Activated T-helper 1 cell treated with anti-CD3 and anti-CD28 coated beads, Interleukin-12 subunit alpha, Interleukin-12 subunit beta, Interleukin-2, Interleukin-4 antibody, amounts not matched to agents 30 ng/mL and 10 ng/mL and 1 ng/mL, durations not matched to agents 14 hours and 24 hours and 36 hours (primary cell): Measurements from ENCODE around the gene MAPT. TPM values are rescaled to one million over a fixed set of nuclear protein-coding genes. Genes with fewer than 3 reads are reported as not detected.
"Not testable (repeated sequence)": the region's sequence is repeated elsewhere in the genome, so short reads cannot be mapped to it uniquely, and the experiment has no call there.

Experiments
- DNase-seq: peaks from one replicate; pipeline ENCODE4 v3.0.0; 2021; ENCODE audit warnings: low spot score
- H3K27ac Mint-ChIP-seq: one replicate; pipeline ENCODE4 v1.8.0; 2021; ENCODE audit warnings: mild to moderate bottlenecking, mixed read lengths
- H3K27me3 Mint-ChIP-seq: one replicate; pipeline ENCODE4 v1.8.0; 2022; ENCODE audit warnings: mild to moderate bottlenecking, moderate library complexity, mixed read lengths; ENCODE audit not compliant: insufficient read depth
- H3K36me3 Mint-ChIP-seq: one replicate; pipeline ENCODE4 v1.8.0; 2021; ENCODE audit warnings: low read depth, mixed read lengths
- H3K4me1 Mint-ChIP-seq: one replicate; pipeline ENCODE4 v1.8.0; 2021; ENCODE audit warnings: low read depth, mixed read lengths
- H3K4me3 Mint-ChIP-seq: one replicate; pipeline ENCODE4 v1.8.0; 2021; ENCODE audit warnings: mild to moderate bottlenecking, moderate library complexity, mixed read lengths
- H3K9me3 Mint-ChIP-seq: one replicate; pipeline ENCODE4 v1.8.0; 2021; ENCODE audit warnings: mixed read lengths
- intact Hi-C: fragments of 100-400 bp; cut with micrococcal nuclease; formaldehyde crosslinking; loops from one replicate; pipeline ENCODE4 v1.15.1; 2024
- total RNA-seq: library from RNA; stranded (reverse); gene quantifications from 2 replicates; pipeline ENCODE4 v1.2.3, GENCODE V29; 2022

The MAPT gene
- total RNA-seq, 1 donor from 2014 or later, result 1.1 TPM

DNA sequence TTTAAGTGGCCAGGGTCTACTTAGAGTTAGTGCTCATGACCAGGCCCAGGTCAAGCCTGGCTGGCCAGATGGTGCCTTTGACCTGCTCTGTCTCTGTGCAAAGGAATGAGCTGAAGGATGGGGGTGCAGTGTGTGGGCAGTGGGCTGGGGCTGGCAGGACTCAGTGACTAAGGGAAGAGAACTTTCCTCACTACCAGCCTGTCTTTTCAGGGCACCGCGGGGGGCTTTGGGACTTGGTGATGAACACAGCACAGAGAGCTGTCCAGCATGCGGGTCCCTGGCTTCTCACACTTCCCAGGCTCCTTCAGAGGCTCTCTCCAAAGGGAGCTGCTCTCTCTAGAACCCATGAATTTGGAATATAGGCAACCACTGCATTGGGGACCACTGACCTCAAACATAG is 61.7 kb downstream of the MAPT start:
- intact Hi-C loops, result no loop called here
- Mint-ChIP-seq H3K27me3 (peaks cover 20% of the 10 kb centered on the region), H3K27ac (no peak overlapping the region), H3K9me3 (no peaks in the 10 kb centered on the region), H3K4me3 (no peak overlapping the region), H3K36me3 (no peaks in the 10 kb centered on the region), H3K4me1 (no peaks in the 10 kb centered on the region)
- DNase-seq, result no peak

DNA sequence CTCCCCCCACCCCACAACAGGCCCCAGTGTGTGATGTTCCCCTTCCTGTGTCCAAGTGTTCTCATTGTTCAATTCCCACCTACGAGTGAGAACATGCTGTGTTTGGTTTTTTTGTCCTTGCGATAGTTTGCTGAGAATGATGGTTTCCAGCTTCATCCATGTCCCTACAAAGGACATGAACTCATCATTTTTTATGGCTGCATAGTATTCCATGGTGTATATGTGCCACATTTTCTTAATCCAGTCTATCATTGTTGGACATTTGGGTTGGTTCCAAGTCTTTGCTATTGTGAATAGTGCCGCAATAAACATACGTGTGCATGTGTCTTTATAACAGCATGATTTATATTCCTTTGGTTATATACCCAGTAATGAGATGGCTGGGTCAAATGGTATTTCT is 62.4 kb downstream of the MAPT start:
- DNase-seq, H3K36me3 Mint-ChIP-seq, H3K9me3 Mint-ChIP-seq, H3K4me1 Mint-ChIP-seq, H3K4me3 Mint-ChIP-seq, H3K27ac Mint-ChIP-seq, intact Hi-C loops: not testable (repeated sequence)
- H3K27me3 Mint-ChIP-seq, result peaks cover 14% of the 10 kb centered on the region

DNA sequence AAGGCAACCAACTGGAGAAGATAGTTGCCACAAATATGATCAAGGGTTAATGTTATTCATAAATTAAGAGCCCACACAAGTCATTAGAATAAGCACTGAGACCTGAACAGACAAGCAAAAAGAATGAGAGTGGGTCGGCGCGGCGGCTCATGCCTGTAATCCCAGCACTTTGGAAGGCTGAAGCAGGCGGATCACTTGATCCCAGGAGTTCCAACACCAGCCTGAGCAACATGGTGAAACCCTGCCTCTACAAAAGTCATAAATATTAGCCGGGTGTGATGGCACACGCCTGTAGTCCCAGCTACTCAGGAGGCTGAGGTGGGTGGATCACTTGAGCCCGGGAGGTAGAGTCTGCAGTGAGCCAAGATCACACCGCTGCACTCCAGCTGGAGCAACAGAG is 64.0 kb downstream of the MAPT start:
- Mint-ChIP-seq H3K4me1 (no peaks in the 10 kb centered on the region), H3K4me3 (no peak overlapping the region), H3K36me3 (no peaks in the 10 kb centered on the region), H3K9me3 (no peaks in the 10 kb centered on the region), H3K27ac (no peak overlapping the region), H3K27me3 (peaks cover 9% of the 10 kb centered on the region)
- intact Hi-C loops, result no loop called here
- DNase-seq, result no peak

DNA sequence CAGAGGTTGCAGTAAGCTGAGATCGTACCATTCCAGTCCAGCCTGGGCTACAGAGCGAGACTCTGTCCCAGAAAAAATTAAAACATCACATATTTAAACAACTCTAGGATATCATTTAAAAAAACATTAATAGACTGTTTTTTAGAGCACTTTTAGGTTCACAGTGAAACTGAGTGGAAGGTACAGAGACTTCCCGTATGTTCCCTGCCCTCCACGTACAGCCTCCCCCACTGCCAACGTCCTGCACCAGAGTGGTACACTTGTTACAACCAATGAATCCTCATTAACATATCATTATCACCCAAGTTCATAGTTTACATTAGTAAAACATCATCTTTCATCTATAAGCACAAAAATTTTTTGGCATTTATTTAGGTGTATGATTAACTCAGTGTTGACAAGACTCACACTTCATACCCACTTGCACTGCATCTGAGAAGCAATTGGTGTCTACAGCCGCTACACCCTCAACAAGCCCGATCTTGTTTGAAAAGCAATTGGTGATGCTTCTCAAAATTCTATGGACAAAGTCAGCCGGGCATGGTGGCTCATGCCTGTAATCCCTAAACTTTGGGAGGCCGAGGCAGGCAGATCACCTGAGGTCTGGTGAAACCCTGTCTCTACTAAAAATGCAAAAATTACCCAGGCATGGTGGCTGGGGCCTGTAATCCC is 64.8 kb downstream of the MAPT start:
- H3K36me3 Mint-ChIP-seq, result no peaks in the 10 kb centered on the region
- no peak overlapping the region for H3K4me3 Mint-ChIP-seq
- no peaks in the 10 kb centered on the region for H3K4me1 Mint-ChIP-seq
- peaks cover 9% of the 10 kb centered on the region for H3K27me3 Mint-ChIP-seq
- intact Hi-C loops, result no loop called here
- no peak for DNase-seq
- H3K9me3 Mint-ChIP-seq, result no peaks in the 10 kb centered on the region
- no peak overlapping the region for H3K27ac Mint-ChIP-seq

DNA sequence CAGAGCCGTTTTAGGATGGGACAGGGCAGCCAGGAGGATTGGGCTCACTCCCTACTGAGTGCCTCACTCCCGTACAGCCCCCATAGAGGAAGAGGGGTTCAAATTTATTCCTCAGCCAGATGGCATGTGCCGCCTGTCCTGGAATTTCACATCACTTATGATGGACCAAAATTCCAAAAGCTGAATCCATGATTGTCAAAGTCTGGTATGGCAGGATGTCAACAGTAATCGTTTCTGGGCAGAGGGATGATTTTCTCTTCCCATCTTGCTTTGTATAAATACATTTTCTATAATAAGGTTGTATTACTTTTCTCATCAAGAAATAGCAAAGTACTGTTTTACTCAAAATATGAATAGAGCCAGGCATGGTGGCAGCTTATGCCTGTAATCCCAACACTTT is 66.0 kb downstream of the MAPT start:
- Mint-ChIP-seq H3K4me1 (no peaks in the 10 kb centered on the region), H3K27me3 (peaks cover 9% of the 10 kb centered on the region), H3K36me3 (no peaks in the 10 kb centered on the region), H3K27ac (no peak overlapping the region), H3K4me3 (no peak overlapping the region), H3K9me3 (no peaks in the 10 kb centered on the region)
- intact Hi-C loops, result no loop called here
- DNase-seq, result no peak

DNA sequence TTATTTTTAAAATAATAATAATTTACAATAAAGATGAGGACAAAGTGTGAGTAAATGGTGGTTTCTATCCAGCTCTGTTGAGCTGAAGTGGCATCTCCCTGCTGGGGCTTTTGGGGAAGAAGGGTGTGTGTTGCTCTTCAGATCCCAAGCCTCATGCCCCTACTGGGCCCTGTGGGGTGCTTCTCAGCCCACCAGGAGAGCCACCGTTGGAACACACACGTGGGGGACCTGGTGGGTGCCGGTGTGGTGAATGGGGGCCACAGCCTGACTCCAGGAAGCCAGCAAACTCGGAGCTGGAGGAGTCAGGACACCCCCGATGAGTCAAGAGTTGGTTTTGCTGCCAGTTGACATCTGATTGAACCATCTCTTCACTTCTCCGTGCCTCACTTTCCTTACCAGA is 66.9 kb downstream of the MAPT start:
- Mint-ChIP-seq H3K4me3 (no peak overlapping the region), H3K27me3 (peaks cover 9% of the 10 kb centered on the region), H3K4me1 (no peaks in the 10 kb centered on the region), H3K27ac (no peak overlapping the region), H3K36me3 (no peaks in the 10 kb centered on the region), H3K9me3 (no peaks in the 10 kb centered on the region)
- no peak for DNase-seq
- intact Hi-C loops, result no loop called here

DNA sequence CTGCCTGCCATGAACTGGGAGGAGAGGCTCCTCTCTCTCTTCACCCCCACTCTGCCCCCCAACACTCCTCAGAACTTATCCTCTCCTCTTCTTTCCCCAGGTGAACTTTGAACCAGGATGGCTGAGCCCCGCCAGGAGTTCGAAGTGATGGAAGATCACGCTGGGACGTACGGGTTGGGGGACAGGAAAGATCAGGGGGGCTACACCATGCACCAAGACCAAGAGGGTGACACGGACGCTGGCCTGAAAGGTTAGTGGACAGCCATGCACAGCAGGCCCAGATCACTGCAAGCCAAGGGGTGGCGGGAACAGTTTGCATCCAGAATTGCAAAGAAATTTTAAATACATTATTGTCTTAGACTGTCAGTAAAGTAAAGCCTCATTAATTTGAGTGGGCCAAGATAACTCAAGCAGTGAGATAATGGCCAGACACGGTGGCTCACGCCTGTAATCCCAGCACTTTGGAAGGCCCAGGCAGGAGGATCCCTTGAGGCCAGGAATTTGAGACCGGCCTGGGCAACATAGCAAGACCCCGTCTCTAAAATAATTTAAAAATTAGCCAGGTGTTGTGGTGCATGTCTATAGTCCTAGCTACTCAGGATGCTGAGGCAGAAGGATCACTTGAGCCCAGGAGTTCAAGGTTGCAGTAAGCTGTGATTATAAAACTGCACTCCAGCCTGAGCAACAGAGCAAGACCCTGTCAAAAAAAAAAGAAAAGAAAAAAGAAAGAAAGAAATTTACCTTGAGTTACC is 68.0 kb downstream of the MAPT start:
- Mint-ChIP-seq H3K27ac (no peak overlapping the region), H3K4me3 (no peak overlapping the region), H3K4me1 (no peaks in the 10 kb centered on the region), H3K36me3 (no peaks in the 10 kb centered on the region), H3K27me3 (peaks cover 11% of the 10 kb centered on the region), H3K9me3 (no peaks in the 10 kb centered on the region)
- intact Hi-C loops, result no loop called here
- DNase-seq, result no peak

DNA sequence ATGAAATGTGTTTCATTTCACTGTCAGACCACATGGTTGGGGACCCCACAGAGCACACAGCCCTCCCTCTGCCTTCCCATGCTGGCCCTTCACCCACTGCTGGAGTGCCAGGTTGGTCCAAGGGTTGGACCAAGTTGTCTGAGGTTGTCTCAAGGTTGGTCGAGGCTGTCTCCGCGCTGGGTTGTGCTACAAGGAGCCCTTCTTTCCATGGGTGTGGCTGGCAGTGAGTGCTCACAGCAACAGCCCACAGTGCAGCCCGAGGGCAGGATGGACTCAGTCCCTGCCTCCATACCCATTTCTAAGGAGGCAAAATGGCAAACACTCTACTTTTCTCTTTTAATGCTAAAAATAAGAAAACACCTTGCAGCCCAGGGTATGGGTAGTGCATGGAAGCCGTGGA is 68.9 kb downstream of the MAPT start:
- Mint-ChIP-seq H3K27ac (no peak overlapping the region), H3K4me3 (no peak overlapping the region), H3K9me3 (no peaks in the 10 kb centered on the region), H3K36me3 (no peaks in the 10 kb centered on the region), H3K27me3 (peaks cover 14% of the 10 kb centered on the region), H3K4me1 (no peaks in the 10 kb centered on the region)
- intact Hi-C loops, result no loop called here
- no peak for DNase-seq

DNA sequence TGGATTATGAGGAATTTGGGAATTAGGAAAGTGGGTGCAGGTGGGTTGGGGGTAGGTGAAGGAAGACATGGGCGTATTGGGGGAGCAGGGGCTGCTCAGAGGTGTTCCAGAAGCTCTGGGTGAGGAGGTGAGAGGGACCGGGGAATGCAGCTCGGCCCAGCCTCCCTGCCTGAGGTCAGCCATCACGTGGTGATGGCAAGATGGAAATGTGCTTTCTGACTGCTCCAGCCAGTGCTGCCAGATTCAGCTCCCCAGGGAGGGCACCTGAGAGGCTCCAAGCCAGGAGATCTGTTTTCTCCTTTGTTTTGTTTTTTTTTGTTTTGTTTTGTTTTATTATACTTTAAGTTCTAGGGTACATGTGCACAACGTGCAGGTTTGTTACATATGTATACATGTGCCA is 69.5 kb downstream of the MAPT start:
- intact Hi-C loops, result no loop called here
- peaks cover 13% of the 10 kb centered on the region for H3K27me3 Mint-ChIP-seq
- H3K4me1 Mint-ChIP-seq, result no peaks in the 10 kb centered on the region
- no peak overlapping the region for H3K27ac Mint-ChIP-seq
- DNase-seq, result no peak
- H3K9me3 Mint-ChIP-seq, result no peaks in the 10 kb centered on the region
- H3K36me3 Mint-ChIP-seq, result no peaks in the 10 kb centered on the region
- no peak overlapping the region for H3K4me3 Mint-ChIP-seq

DNA sequence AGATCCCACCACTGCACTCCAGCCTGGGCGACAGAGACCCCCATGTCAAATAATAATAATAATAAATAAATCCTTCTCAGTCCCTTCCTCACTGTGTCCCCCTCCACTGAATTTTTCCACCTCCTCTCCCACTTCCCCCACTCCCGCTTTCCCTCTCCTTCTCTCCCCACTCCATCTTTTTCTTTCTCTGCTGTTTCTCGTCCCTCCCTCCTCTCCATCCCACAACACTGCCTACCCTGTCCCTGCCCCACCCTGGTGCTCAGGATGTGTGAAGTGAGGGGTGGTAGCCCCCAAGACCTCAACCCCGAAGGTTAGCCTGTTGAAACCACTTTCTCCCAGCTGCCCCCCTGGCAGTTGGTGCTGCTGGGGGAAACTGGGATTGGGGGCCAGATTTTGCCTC is 70.3 kb downstream of the MAPT start:
- H3K27me3 Mint-ChIP-seq, result peaks cover 16% of the 10 kb centered on the region
- no peak for DNase-seq
- intact Hi-C loops, result no loop called here
- H3K27ac Mint-ChIP-seq, result no peak overlapping the region
- no peaks in the 10 kb centered on the region for H3K36me3 Mint-ChIP-seq
- H3K4me3 Mint-ChIP-seq, result no peak overlapping the region
- no peaks in the 10 kb centered on the region for H3K4me1 Mint-ChIP-seq
- H3K9me3 Mint-ChIP-seq, result no peaks in the 10 kb centered on the region

DNA sequence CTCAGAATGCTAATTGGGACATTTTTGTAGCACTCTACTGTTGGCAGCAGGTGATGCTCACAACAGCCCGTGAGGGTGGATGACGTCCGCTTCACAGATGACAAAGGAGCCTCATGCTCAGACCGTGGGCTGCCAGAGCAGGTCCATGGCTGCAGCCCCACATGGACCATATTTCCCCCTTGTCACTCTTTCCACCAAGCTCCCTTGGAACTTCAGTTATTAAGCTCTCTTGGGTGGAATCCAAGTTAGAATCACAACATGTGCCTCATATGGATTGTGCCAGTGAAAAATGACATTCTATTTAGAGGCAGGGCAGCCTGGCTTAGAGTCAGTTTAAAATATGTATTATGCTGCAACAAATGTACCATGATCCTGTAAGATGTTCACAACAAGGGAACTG is 71.5 kb downstream of the MAPT start:
- Mint-ChIP-seq H3K27ac (no peak overlapping the region), H3K4me3 (no peak overlapping the region), H3K36me3 (no peaks in the 10 kb centered on the region), H3K9me3 (no peaks in the 10 kb centered on the region), H3K4me1 (no peaks in the 10 kb centered on the region), H3K27me3 (peaks cover 21% of the 10 kb centered on the region)
- no peak for DNase-seq
- intact Hi-C loops, result no loop called here

DNA sequence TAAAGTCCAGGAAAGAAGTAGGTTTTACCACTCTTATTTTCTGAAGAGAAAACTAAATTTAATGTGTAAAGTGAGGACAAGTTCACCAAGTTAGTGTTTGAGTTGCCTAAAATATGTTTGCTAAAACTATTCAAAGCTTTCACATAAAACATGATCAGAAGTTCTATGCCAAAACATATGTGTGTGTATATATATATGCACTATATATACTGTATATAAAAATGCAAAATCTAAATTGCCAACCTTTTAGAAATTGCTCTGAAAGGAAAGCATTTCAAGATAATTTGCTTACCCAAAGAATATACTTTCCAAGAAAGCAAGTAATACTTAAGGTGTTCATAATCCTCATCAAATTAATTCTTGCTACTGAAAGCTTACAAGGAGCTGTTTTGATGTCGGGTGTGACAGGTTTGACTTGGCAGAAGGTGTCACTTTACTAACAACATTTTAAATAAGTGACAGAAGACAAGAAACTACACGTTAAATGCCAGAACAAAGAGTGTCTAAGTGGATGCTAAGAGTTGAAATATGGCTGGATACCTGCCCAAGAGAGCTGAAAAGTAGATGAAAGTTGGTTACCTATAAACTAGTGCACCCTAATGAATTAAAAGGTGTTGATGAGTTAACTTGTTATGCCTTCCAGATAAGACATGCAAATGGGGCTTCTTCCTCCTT is 72.4 kb downstream of the MAPT start:
- no peaks in the 10 kb centered on the region for H3K4me1 Mint-ChIP-seq
- DNase-seq, result no peak
- H3K36me3 Mint-ChIP-seq, result no peaks in the 10 kb centered on the region
- no peaks in the 10 kb centered on the region for H3K9me3 Mint-ChIP-seq
- no peak overlapping the region for H3K4me3 Mint-ChIP-seq
- no peak overlapping the region for H3K27ac Mint-ChIP-seq
- intact Hi-C loops, result no loop called here
- peaks cover 21% of the 10 kb centered on the region for H3K27me3 Mint-ChIP-seq

DNA sequence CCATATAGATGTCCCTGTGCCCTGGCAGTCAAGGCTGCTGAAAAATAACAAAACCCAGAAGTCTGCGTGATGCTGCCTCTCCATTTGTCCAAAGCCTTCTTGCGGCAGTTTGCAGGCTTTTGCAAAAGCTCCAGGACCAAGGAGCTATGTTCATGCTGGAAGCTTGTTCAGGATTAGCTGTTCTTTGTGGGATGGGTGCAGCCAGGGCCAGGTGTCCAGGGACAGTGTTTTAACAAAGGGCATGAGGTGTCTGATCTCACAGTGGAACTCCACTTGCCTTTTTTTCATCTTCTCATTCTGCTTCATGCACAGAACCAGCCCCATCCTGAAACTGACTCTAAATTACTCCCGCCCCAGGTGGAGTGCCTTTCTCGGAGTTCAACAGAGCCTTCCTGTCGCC is 73.0 kb downstream of the MAPT start:
- peaks cover 21% of the 10 kb centered on the region for H3K27me3 Mint-ChIP-seq
- H3K4me1 Mint-ChIP-seq, result no peaks in the 10 kb centered on the region
- intact Hi-C loops, result no loop called here
- no peaks in the 10 kb centered on the region for H3K9me3 Mint-ChIP-seq
- no peak overlapping the region for H3K27ac Mint-ChIP-seq
- DNase-seq, result no peak
- H3K4me3 Mint-ChIP-seq, result no peak overlapping the region
- H3K36me3 Mint-ChIP-seq, result no peaks in the 10 kb centered on the region
